H1 (cell line): ENCODE measurements around the gene RAI2.

ENCODE experiments used
- BRCA1 ChIP-seq: IDR thresholded peaks from 2 replicates; pipeline ENCODE4 v1.6.1; 2012; ENCODE audit warnings: low read depth, low read length, improper control_type of control experiment
- GABPA ChIP-seq: IDR thresholded peaks from 2 replicates; pipeline ENCODE4 v1.6.1; 2011; ENCODE audit warnings: mild to moderate bottlenecking, low read length, moderate library complexity, borderline replicate concordance; ENCODE audit not compliant: insufficient read depth
- JUN ChIP-seq: IDR thresholded peaks from 2 replicates; pipeline ENCODE4 v1.6.1; 2011; ENCODE audit warnings: low read depth, mild to moderate bottlenecking, improper control_type of control experiment, low read length
- POLR2A ChIP-seq, 2 experiments: IDR thresholded peaks; 1 replicate in 1 of 2; 2 replicates in 1 of 2; pipeline ENCODE4 v1.6.1; 2011; ENCODE audit warnings: low read depth in 2 of 2, low read length in 2 of 2, mild to moderate bottlenecking in 2 of 2; ENCODE audit errors: control extremely low read depth in 1 of 2
- RXRA ChIP-seq: IDR thresholded peaks from 2 replicates; pipeline ENCODE4 v1.6.1; 2011; ENCODE audit warnings: low read depth, mild to moderate bottlenecking, low read length, moderate library complexity; ENCODE audit not compliant: insufficient read depth
- TCF12 ChIP-seq: IDR thresholded peaks from 2 replicates; pipeline ENCODE4 v1.6.1; 2011; ENCODE audit warnings: low read depth, mild to moderate bottlenecking, low read length
- TF ChIP-seq, protein P1 (sequence below), 3 experiments: IDR thresholded peaks; 1 replicate in 2 of 3; 2 replicates in 1 of 3; pipeline versions ENCODE4 v1.5.1 to v1.6.1; 2011; ENCODE audit warnings: low read length in 3 of 3, mild to moderate bottlenecking in 3 of 3, inconsistent platforms in 2 of 3, low read depth in 1 of 3, moderate library complexity in 1 of 3; ENCODE audit not compliant: insufficient read depth in 1 of 3; ENCODE audit errors: control extremely low read depth in 1 of 3

DNA sequence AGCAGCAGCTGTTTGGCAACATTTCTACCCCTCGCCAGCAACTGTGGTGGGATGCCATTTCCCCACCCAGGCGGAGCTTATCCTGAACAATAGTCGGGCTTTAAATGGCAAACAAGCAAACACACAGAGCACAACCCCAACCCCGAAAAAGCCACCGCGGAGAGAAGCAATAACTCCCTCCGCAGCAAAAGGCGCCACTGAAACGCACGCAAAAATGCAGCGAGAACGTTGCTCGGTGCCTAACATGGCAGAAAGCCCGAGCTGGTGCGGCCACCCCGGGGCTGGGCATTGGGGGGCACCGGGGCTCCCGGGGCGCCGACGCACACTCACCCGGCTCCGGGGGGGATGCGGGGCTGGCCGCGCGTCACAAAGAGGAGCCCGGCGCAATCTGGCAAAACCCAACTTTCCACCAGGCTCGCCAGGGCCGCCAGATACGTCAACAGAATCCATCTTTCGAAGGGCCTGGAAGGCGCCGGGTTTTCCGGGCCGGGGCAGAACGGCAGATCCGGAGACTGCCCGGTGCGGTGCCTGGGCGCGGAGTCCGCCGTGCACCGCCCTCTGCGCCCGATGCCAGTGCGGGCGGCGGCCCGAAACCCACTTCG, 818 bp downstream of the RAI2 start:
- TF ChIP-seq, protein P1, sequence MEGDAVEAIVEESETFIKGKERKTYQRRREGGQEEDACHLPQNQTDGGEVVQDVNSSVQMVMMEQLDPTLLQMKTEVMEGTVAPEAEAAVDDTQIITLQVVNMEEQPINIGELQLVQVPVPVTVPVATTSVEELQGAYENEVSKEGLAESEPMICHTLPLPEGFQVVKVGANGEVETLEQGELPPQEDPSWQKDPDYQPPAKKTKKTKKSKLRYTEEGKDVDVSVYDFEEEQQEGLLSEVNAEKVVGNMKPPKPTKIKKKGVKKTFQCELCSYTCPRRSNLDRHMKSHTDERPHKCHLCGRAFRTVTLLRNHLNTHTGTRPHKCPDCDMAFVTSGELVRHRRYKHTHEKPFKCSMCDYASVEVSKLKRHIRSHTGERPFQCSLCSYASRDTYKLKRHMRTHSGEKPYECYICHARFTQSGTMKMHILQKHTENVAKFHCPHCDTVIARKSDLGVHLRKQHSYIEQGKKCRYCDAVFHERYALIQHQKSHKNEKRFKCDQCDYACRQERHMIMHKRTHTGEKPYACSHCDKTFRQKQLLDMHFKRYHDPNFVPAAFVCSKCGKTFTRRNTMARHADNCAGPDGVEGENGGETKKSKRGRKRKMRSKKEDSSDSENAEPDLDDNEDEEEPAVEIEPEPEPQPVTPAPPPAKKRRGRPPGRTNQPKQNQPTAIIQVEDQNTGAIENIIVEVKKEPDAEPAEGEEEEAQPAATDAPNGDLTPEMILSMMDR (IDR thresholded peaks at IDR 0.05; ENCODE audit: control extremely low read depth in 1 of 3, insufficient read depth in 1 of 3, low read depth in 1 of 3, low read length in 3 of 3), result no peak
- TF ChIP-seq JUN, result no peak
- TF ChIP-seq GABPA, result no peak
- TF ChIP-seq BRCA1, result no peak
- no peak for TF ChIP-seq TCF12
- no peak for TF ChIP-seq POLR2A (IDR thresholded peaks at IDR 0.05; ENCODE audit: control extremely low read depth in 1 of 2, low read depth in 2 of 2, low read length in 2 of 2)
- TF ChIP-seq RXRA, result no peak
